HepG2 (cell line): Measurements from ENCODE around the gene USB1. TPM values are rescaled to one million over a fixed set of nuclear protein-coding genes. Genes with fewer than 3 reads are reported as not detected.

Experiments
- ELF1 ChIP-seq: sonication (generic); formaldehyde crosslinking; IDR thresholded peaks from 2 replicates; pipeline ENCODE4 v1.4.0; 2020; ENCODE audit warnings: missing genetic modification reagents
- PCBP2 ChIP-seq: fragments of 200-400 bp; formaldehyde crosslinking; optimal IDR thresholded peaks from 2 replicates; pipeline ENCODE3; 2018; ENCODE audit warnings: low read length, low read depth; ENCODE audit not compliant: poor library complexity, severe bottlenecking
- PHF5A ChIP-seq: IDR thresholded peaks from one replicate; pipeline ENCODE4 v1.6.1; 2018; ENCODE audit warnings: low read depth, missing genetic modification reagents; ENCODE audit not compliant: unreplicated experiment
- SOX13 ChIP-seq, 3 experiments: fragments of 450-650 bp in 1 of 3; sonication (generic) in 1 of 3; formaldehyde crosslinking in 1 of 3; IDR thresholded peaks in 2 of 3; conservative IDR thresholded peaks in 1 of 3; 2 replicates each; pipeline versions ENCODE4 v1.5.0 to v1.6.1; 2016 to 2020; ENCODE audit warnings: antibody characterized with exemption in 1 of 3, mild to moderate bottlenecking in 1 of 3, missing compliant biosample characterization in 1 of 3, missing genetic modification reagents in 1 of 3, moderate library complexity in 1 of 3
- SSRP1 ChIP-seq: IDR thresholded peaks from 2 replicates; pipeline ENCODE4 v1.6.1; 2016; ENCODE audit warnings: control low read depth
- ZEB1 ChIP-seq: IDR thresholded peaks from 2 replicates; pipeline ENCODE4 v1.6.1; 2012; ENCODE audit warnings: mild to moderate bottlenecking, low read depth, inconsistent platforms; ENCODE audit not compliant: insufficient replicate concordance
- ZFYVE20 ChIP-seq: sonication (generic); formaldehyde crosslinking; IDR thresholded peaks from 2 replicates; pipeline ENCODE4 v1.8.0; 2023; ENCODE audit warnings: low read depth, mild to moderate bottlenecking, moderate library complexity, missing genetic modification reagents, borderline replicate concordance
- ZNF292 ChIP-seq: sonication (generic); formaldehyde crosslinking; IDR thresholded peaks from 2 replicates; pipeline ENCODE4 v1.8.1; 2022; ENCODE audit warnings: mild to moderate bottlenecking, low read depth, missing genetic modification reagents, borderline replicate concordance
- ZNF616 ChIP-seq: sonication (generic); formaldehyde crosslinking; IDR thresholded peaks from 2 replicates; pipeline ENCODE4 v1.5.0; 2020; ENCODE audit warnings: low read depth, mild to moderate bottlenecking, missing genetic modification reagents
- polyA plus RNA-seq, 8 experiments: library from polyadenylated mRNA; depleted of rRNA in 3 of 8; stranded (reverse) in 7 of 8; unstranded in 1 of 8; fragments of >200 nt; fragmentation: Illumina TruSeq in 4 of 8; extraction: Trizol in 4 of 8; gene quantifications; 2 replicates each; pipeline versions ENCODE4 v1.2.1 to v1.2.3, GENCODE V29; 2011 to 2016; ENCODE audit warnings: low read depth in 4 of 8, missing spikeins in 1 of 8, mixed read lengths in 1 of 8; ENCODE audit not compliant: insufficient read depth in 1 of 8
- total RNA-seq, 5 experiments: library from RNA; depleted of rRNA; stranded (reverse); fragments of >200 nt; fragmentation: Illumina TruSeq; extraction: Trizol; gene quantifications; 2 replicates each; pipeline ENCODE4 v1.2.3, GENCODE V29; 2016; ENCODE audit warnings: low read depth in 1 of 5
- TF ChIP-seq, protein P1 (sequence below): sonication (generic); formaldehyde crosslinking; IDR thresholded peaks from 2 replicates; pipeline ENCODE4 v1.4.0; 2020; ENCODE audit warnings: low read depth, mild to moderate bottlenecking, missing genetic modification reagents
- TF ChIP-seq, protein P2 (sequence below): sonication (generic); formaldehyde crosslinking; IDR thresholded peaks from 2 replicates; pipeline ENCODE4 v1.5.0; 2020; ENCODE audit warnings: mild to moderate bottlenecking, missing genetic modification reagents
- TF ChIP-seq, protein P3 (sequence below): sonication (generic); formaldehyde crosslinking; IDR thresholded peaks from 2 replicates; pipeline ENCODE4 v1.8.1; 2023; ENCODE audit warnings: mild to moderate bottlenecking, moderate library complexity, missing genetic modification reagents
- TF ChIP-seq, protein P4 (sequence below), 2 experiments: sonication (generic) in 1 of 2; formaldehyde crosslinking in 1 of 2; IDR thresholded peaks; 2 replicates each; pipeline versions ENCODE4 v1.5.1 to v1.6.1; 2011 to 2020; ENCODE audit warnings: borderline replicate concordance in 1 of 2, low read depth in 1 of 2, low read length in 1 of 2, mild to moderate bottlenecking in 1 of 2, missing genetic modification reagents in 1 of 2, moderate library complexity in 1 of 2
- TF ChIP-seq, protein P5 (sequence below): sonication (generic); formaldehyde crosslinking; IDR thresholded peaks from 2 replicates; pipeline ENCODE4 v1.5.0; 2020; ENCODE audit warnings: mild to moderate bottlenecking, missing genetic modification reagents

The USB1 gene
- total and polyA plus RNA-seq, 2 of the 13 experiments (the other 11 are each of a cell fraction or from before 2014, with no cell fraction given): 16.7 to 65.4 TPM

DNA sequence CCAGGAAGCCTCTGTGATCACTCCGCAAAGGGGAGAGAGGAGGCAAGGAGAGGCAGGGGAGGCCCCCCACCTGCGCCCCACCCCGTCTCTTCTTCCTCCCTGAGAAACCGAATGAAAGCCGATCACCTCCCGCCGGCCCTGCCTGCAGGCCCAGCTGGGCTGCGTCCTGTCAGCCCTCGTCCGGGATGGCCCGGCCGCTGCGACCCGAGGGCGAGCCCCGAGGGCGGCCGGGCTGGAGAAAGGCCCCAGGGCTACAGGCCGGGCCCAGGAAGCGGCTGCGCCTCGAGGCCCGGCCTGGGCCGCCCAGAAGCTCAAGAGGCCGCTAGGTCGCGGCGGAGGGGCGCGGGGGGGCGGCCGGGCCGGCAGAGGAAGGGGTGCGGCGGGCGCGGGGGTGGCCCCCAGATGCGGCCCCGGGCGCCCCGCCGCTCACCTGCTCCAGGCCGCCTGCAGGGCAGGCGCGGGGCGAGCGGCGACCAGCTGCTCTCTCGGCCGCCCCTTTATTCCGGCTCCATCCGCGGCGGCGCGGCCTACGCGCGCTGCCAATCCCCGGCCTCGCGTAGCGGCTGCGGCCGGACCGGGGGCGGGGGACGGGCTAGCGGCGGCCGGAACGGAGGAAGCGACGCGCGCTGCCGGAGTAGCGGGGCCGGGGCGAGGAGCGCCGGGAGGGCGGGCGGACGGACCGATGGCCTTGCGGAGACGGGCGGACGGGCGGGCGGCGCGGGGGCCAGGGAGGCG lies 1.1 kb upstream of the USB1 start, which contains the start of gene ZNF319 (continued):
- TF ChIP-seq, protein P1, sequence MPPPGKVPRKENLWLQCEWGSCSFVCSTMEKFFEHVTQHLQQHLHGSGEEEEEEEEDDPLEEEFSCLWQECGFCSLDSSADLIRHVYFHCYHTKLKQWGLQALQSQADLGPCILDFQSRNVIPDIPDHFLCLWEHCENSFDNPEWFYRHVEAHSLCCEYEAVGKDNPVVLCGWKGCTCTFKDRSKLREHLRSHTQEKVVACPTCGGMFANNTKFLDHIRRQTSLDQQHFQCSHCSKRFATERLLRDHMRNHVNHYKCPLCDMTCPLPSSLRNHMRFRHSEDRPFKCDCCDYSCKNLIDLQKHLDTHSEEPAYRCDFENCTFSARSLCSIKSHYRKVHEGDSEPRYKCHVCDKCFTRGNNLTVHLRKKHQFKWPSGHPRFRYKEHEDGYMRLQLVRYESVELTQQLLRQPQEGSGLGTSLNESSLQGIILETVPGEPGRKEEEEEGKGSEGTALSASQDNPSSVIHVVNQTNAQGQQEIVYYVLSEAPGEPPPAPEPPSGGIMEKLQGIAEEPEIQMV: no peak
- no peak for TF ChIP-seq PCBP2
- 0 out of 2 replicates have a peak, but pooled peaks have one; percentile 15 for TF ChIP-seq ZNF616 (CRISPR knock-in tag)
- TF ChIP-seq ELF1 (CRISPR knock-in tag): no peak
- TF ChIP-seq ZNF292 (CRISPR knock-in tag): no peak
- TF ChIP-seq, protein P2, sequence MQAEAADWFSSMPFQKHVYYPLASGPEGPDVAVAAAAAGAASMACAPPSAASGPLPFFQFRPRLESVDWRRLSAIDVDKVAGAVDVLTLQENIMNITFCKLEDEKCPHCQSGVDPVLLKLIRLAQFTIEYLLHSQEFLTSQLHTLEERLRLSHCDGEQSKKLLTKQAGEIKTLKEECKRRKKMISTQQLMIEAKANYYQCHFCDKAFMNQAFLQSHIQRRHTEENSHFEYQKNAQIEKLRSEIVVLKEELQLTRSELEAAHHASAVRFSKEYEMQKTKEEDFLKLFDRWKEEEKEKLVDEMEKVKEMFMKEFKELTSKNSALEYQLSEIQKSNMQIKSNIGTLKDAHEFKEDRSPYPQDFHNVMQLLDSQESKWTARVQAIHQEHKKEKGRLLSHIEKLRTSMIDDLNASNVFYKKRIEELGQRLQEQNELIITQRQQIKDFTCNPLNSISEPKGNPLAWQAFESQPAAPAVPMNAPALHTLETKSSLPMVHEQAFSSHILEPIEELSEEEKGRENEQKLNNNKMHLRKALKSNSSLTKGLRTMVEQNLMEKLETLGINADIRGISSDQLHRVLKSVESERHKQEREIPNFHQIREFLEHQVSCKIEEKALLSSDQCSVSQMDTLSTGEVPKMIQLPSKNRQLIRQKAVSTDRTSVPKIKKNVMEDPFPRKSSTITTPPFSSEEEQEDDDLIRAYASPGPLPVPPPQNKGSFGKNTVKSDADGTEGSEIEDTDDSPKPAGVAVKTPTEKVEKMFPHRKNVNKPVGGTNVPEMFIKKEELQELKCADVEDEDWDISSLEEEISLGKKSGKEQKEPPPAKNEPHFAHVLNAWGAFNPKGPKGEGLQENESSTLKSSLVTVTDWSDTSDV: no peak
- no peak for TF ChIP-seq SOX13 (IDR thresholded peaks at IDR 0.05)
- TF ChIP-seq SOX13 (CRISPR knock-in tag; conservative IDR thresholded peaks at IDR 0.05 in 1 of 2, IDR thresholded peaks at IDR 0.05 in 1 of 2): no peak
- TF ChIP-seq, protein P3, sequence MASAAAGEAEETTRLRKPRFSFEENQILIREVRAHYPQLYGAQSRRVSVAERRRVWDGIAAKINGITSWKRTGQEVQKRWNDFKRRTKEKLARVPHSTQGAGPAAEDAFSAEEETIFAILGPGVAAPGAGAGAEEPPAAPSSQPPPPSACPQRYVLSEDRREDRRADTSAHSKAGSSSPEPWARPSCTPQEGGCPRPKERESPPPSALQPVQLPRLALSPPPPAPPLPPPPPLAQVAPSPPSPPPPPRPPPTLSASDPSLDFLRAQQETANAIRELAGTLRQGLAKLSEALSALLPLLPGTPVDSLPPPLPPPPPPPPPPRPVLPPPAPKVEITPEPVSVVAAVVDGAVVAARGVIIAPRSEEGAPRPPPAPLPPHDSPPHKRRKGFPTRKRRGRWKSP (CRISPR knock-in tag): peak; percentile 13; the same call in 1 of the 2 replicates
- TF ChIP-seq, protein P4, sequence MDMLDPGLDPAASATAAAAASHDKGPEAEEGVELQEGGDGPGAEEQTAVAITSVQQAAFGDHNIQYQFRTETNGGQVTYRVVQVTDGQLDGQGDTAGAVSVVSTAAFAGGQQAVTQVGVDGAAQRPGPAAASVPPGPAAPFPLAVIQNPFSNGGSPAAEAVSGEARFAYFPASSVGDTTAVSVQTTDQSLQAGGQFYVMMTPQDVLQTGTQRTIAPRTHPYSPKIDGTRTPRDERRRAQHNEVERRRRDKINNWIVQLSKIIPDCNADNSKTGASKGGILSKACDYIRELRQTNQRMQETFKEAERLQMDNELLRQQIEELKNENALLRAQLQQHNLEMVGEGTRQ (IDR thresholded peaks at IDR 0.05; ENCODE audit: low read depth, low read length): no peak
- TF ChIP-seq, protein P4 (CRISPR knock-in tag; IDR thresholded peaks at IDR 0.05; ENCODE audit: borderline replicate concordance): no peak
- TF ChIP-seq, protein P5, sequence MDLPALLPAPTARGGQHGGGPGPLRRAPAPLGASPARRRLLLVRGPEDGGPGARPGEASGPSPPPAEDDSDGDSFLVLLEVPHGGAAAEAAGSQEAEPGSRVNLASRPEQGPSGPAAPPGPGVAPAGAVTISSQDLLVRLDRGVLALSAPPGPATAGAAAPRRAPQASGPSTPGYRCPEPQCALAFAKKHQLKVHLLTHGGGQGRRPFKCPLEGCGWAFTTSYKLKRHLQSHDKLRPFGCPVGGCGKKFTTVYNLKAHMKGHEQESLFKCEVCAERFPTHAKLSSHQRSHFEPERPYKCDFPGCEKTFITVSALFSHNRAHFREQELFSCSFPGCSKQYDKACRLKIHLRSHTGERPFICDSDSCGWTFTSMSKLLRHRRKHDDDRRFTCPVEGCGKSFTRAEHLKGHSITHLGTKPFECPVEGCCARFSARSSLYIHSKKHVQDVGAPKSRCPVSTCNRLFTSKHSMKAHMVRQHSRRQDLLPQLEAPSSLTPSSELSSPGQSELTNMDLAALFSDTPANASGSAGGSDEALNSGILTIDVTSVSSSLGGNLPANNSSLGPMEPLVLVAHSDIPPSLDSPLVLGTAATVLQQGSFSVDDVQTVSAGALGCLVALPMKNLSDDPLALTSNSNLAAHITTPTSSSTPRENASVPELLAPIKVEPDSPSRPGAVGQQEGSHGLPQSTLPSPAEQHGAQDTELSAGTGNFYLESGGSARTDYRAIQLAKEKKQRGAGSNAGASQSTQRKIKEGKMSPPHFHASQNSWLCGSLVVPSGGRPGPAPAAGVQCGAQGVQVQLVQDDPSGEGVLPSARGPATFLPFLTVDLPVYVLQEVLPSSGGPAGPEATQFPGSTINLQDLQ (CRISPR knock-in tag): peak; percentile 10; the same call in 1 of the 2 replicates
- no peak for TF ChIP-seq ZEB1
- no peak for TF ChIP-seq SSRP1 (CRISPR knock-in tag)
- no peak for TF ChIP-seq ZFYVE20 (CRISPR knock-in tag)
- no peak for TF ChIP-seq PHF5A (CRISPR knock-in tag)
